ENCODE data around the gene HAL. TPM values are rescaled to one million over a fixed set of nuclear protein-coding genes. Genes with fewer than 3 reads are reported as not detected.

Gene HAL
- total RNA-seq, 4 donors from 2014 or later, result 1.2 to 8.7 (median 1.7) TPM

GRCh38 chr12:96028538-96028937, 32.4 kb upstream of the HAL start:
- DNase-seq (ENCODE audit: low spot score) (no peak), ATAC-seq (ENCODE audit: low FRiP score) (no peak)
- no peak for TF ChIP-seq CTCF (IDR thresholded peaks at IDR 0.05)

DNA sequence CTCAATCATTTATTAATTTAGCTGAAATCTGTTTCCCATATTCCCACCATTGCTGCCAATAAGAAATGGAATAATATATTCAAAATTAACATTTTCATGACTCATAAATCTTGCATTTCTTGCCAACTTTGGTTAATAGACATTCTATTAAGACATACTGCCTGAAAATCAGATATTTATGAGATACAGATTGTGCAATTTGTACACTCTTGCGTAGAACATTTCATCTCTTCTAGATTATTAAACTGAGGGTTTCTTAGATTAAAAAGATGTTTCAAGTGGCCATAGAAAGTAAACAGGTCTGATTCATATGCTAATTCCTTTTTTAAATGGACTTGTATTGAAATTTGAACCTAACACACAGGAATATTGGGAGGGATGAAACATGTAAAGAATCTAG, 30.2 kb upstream of the HAL start:
- TF ChIP-seq CTCF (IDR thresholded peaks at IDR 0.05), result no peak
- no peak for DNase-seq (ENCODE audit: low spot score)
- no peak for ATAC-seq (ENCODE audit: low FRiP score)

DNA sequence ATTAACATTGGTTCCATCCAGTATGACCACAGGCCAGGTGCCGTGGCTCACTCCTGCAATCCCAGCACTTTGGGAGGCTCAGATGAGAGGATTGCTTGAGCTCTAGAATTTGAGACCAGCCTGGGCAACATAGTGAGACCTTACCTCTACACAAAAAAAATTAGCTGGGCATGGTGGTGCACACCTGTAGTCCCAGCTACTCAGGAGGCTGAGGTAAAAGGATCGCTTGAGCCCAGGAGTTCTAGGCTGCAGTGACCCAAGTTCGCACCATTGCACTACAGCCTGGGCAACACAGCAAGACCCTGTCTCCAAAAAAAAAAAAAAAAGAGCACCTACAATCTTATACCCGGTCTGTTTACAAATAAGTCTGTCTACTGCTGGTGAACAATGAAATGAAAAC, 29.4 kb upstream of the HAL start:
- no peak for TF ChIP-seq CTCF (IDR thresholded peaks at IDR 0.05)
- no peak for ATAC-seq (ENCODE audit: low FRiP score)
- no peak for DNase-seq (ENCODE audit: low spot score)

- no peak for ATAC-seq (ENCODE audit: low FRiP score)
These were observed 24.3 kb upstream of the HAL start for GRCh38 chr12:96020314-96021003.

DNA sequence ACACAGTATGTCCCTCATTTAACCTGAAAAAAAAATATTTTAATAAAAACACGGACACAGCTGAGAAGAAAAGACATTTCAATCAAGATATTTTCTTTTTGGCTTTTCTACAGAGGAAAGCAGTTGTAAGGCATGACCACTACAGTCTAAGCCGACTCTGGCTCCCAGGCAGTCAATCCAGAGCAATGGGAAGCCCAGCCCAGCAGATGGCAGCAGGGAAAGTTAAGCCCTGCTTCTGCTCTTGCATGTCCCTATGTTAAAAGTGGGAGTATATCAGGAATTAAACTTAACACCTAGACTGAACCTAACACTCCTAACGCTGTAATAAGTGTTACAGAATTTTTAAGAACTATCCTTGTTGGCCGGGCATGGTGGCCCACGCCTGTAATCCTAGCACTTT, 19.5 kb upstream of the HAL start:
- ATAC-seq (ENCODE audit: low FRiP score) (no peak), DNase-seq (ENCODE audit: low spot score) (no peak)
- no peak for TF ChIP-seq CTCF (IDR thresholded peaks at IDR 0.05)

More at GRCh38 chr12:96020314-96021003, 24.3 kb upstream of the HAL start:
- TF ChIP-seq CTCF (IDR thresholded peaks at IDR 0.05), result no peak
- no peak for DNase-seq (ENCODE audit: low spot score)

GRCh38 chr12:96014943-96015599, 18.9 kb upstream of the HAL start:
- no peak for TF ChIP-seq CTCF (IDR thresholded peaks at IDR 0.05)
- DNase-seq (ENCODE audit: low spot score), result no peak
- no peak for ATAC-seq (ENCODE audit: low FRiP score)

DNA sequence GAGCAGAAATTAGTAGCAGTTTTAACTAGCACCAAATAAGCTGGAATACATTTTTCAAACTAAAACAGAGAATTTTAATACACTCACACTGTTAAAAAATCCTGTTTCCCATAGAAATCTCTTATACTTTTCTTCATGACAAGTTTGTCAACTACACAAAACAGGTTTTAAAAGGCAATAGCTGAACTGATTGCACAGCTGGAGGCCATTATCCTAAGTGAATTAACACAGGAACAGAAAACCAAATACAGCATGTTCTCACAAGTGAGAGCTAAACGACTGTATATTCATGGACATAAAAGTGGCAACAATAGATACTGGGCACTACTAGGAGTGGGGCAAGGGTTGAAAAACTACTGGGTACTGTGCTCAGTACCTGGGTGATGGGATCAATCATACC, 11.6 kb upstream of the HAL start:
- ATAC-seq (ENCODE audit: low FRiP score), result no peak
- no peak for TF ChIP-seq CTCF (IDR thresholded peaks at IDR 0.05)
- DNase-seq (ENCODE audit: low spot score), result no peak

Data from omental fat pad (tissue), 4 donors.